ENCODE measurements around the gene VWA5B2.

The VWA5B2 gene

GRCh38 chr3:184233127-184233843 lies 3.9 kb downstream of the VWA5B2 start:
- ChIA-PET POLR2A (no interaction called here), CTCF (interaction anchor here (1.1 to 2.2 kb wide), 5 partner anchors 8 to 21 kb away, joined by 3 to 8 read pairs (median 4); partner anchors contain the start of gene EEF1AKMT4)
- no peak for TF ChIP-seq CTCF (IDR thresholded peaks at IDR 0.05; ENCODE audit: insufficient read depth, low read length, missing control alignments)
- no peak overlapping the region for H3K4me3 ChIP-seq (ENCODE audit: low read depth, low read length)
- DNase-seq (ENCODE audit: low read depth, low spot score), result no peak

DNA sequence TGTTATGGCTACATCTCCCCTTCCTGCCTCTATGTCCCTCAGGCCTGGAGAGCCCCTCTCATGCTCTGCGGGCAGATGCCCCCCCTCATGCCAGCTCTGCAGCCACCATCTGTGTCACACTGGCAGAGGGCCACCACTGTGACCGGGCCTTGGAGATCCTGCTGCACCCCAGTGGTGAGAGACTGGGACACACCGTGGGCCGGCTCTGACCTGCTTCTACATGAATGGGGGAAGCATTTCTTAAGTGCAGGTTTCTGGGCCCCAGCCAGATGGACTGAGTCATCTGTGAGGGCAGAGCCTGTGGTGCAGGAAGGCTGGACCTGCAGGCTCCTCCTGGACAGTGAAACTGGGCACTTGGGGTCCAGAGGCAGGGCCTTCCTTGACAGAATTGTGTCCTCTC lies 4.8 kb downstream of the VWA5B2 start:
- H3K4me3 ChIP-seq (ENCODE audit: low read depth, low read length), result no peak overlapping the region
- TF ChIP-seq CTCF (IDR thresholded peaks at IDR 0.05; ENCODE audit: insufficient read depth, low read length, missing control alignments), result no peak
- DNase-seq (ENCODE audit: low read depth, low spot score), result peak; percentile 9
- POLR2A ChIA-PET, result no interaction called here
- CTCF ChIA-PET, result interaction anchor here (0.7 to 1.3 kb wide), 3 partner anchors 9 to 214 kb away, joined by 3 to 4 read pairs (median 3); no protein-coding TSS in a partner anchor

DNA sequence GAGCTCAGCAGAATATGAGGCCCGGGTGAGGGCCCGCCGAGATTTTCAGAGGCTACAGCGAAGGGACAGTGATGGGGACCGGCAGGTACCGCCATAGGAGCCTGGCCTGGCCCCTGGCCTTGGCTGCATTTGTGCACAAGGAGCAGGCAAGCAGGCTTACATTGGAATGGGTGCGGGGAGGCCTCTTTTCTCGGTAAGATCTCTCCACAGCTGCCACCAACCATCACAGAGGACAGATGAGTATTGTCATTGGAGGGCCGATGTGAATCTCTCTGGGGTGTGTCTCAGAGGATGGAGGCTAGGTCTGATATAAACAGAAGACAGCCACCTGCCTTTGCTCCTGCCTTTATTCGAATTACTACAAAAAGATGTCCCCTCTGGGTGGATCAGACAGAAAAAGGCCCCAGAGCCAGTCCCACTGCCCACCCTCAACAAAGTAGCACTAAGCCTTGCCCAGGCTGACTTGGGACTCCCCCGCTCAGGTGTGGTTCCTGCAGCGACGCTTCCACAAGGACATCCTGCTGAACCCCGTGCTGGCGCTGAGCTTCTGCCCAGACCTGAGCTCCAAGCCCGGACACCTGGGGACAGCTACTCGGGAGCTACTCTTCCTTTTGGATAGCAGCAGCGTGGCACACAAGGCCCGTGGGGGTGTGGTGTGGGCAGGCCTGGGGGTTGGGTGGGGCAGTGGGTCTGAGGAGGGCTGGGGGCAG lies 5.4 kb downstream of the VWA5B2 start:
- no peak for DNase-seq (ENCODE audit: low read depth, low spot score)
- TF ChIP-seq CTCF (IDR thresholded peaks at IDR 0.05; ENCODE audit: insufficient read depth, low read length, missing control alignments), result no peak
- CTCF ChIA-PET, result interaction anchor here (0.7 to 1.3 kb wide), 3 partner anchors 9 to 214 kb away, joined by 3 to 4 read pairs (median 3); no protein-coding TSS in a partner anchor
- H3K4me3 ChIP-seq (ENCODE audit: low read depth, low read length), result no peak overlapping the region
- POLR2A ChIA-PET, result no interaction called here

GRCh38 chr3:184235381-184236032 lies 6.1 kb downstream of the VWA5B2 start:
- TF ChIP-seq CTCF (IDR thresholded peaks at IDR 0.05; ENCODE audit: insufficient read depth, low read length, missing control alignments), result no peak
- no peak overlapping the region for H3K4me3 ChIP-seq (ENCODE audit: low read depth, low read length)
- DNase-seq (ENCODE audit: low read depth, low spot score), result no peak
- CTCF ChIA-PET, result interaction anchor here (1.3 to 2.6 kb wide), 2 partner anchors 11 to 15 kb away, joined by 4 to 16 read pairs; partner anchors contain the start of gene EEF1AKMT4
- POLR2A ChIA-PET, result interaction anchor here (1.1 kb wide), 1 partner anchor 25 kb away, joined by 3 read pairs; no protein-coding TSS in a partner anchor

- ChIA-PET POLR2A (interaction anchor here (1.1 kb wide), 1 partner anchor 25 kb away, joined by 3 read pairs; no protein-coding TSS in a partner anchor), CTCF (interaction anchor here (2.6 to 6.0 kb wide), 2 partner anchors 9 to 14 kb away, joined by 16 to 51 read pairs; partner anchors contain the start of gene EEF1AKMT4)
- TF ChIP-seq CTCF (IDR thresholded peaks at IDR 0.05; ENCODE audit: insufficient read depth, low read length, missing control alignments), result no peak
Observed at GRCh38 chr3:184236033-184236410, 6.6 kb downstream of the VWA5B2 start.

More at GRCh38 chr3:184236033-184236410, 6.6 kb downstream of the VWA5B2 start:
- no peak for DNase-seq (ENCODE audit: low read depth, low spot score)
- no peak overlapping the region for H3K4me3 ChIP-seq (ENCODE audit: low read depth, low read length)
